T-helper 1 cell treated with Interleukin-12 subunit alpha and Interleukin-12 subunit beta and Interleukin-4 antibody, amounts not matched to agents 30 μg/mL and 1 μg/mL, for 36 hours (primary cell): ENCODE data around the gene LENG9.

Source experiments
- H3K27ac Mint-ChIP-seq: one replicate; pipeline ENCODE4 v1.8.0; 2021; ENCODE audit warnings: mild to moderate bottlenecking, mixed read lengths
- H3K27me3 Mint-ChIP-seq: one replicate; pipeline ENCODE4 v1.8.0; 2021; ENCODE audit warnings: low read depth, mixed read lengths
- H3K36me3 Mint-ChIP-seq: one replicate; pipeline ENCODE4 v1.8.0; 2021; ENCODE audit warnings: low read depth, mixed read lengths
- H3K4me1 Mint-ChIP-seq: one replicate; pipeline ENCODE4 v1.8.0; 2021; ENCODE audit warnings: low read depth, mixed read lengths
- H3K4me3 Mint-ChIP-seq: one replicate; pipeline ENCODE4 v1.8.0; 2021; ENCODE audit warnings: mild to moderate bottlenecking, moderate library complexity, mixed read lengths
- H3K9me3 Mint-ChIP-seq: one replicate; pipeline ENCODE4 v1.8.0; 2021; ENCODE audit warnings: mixed read lengths

Gene LENG9

GRCh38 chr19:54418930-54419800 lies 44.4 kb downstream of the LENG9 start:
- peak overlapping the region; percentile 13 for H3K27ac Mint-ChIP-seq
- H3K36me3 Mint-ChIP-seq: peaks cover 3% of the 10 kb centered on the region
- no peak overlapping the region for H3K4me3 Mint-ChIP-seq
- H3K4me1 Mint-ChIP-seq: peaks cover 17% of the 10 kb centered on the region
- H3K9me3 Mint-ChIP-seq: peaks cover 2% of the 10 kb centered on the region
- peaks cover 34% of the 10 kb centered on the region for H3K27me3 Mint-ChIP-seq

- H3K27me3 Mint-ChIP-seq: peaks cover 35% of the 10 kb centered on the region
- peaks cover 17% of the 10 kb centered on the region for H3K4me1 Mint-ChIP-seq
- H3K27ac Mint-ChIP-seq: peak overlapping the region; percentile 77
- peaks cover 5% of the 10 kb centered on the region for H3K36me3 Mint-ChIP-seq
- peak overlapping the region; percentile 68 for H3K4me3 Mint-ChIP-seq
- H3K9me3 Mint-ChIP-seq: peaks cover 9% of the 10 kb centered on the region
These were observed 45.3 kb downstream of the LENG9 start for GRCh38 chr19:54418030-54418929.

GRCh38 chr19:54416695-54417491 lies 46.7 kb downstream of the LENG9 start:
- Mint-ChIP-seq H3K4me3 (no peak overlapping the region), H3K27me3 (peaks cover 41% of the 10 kb centered on the region), H3K36me3 (peaks cover 5% of the 10 kb centered on the region), H3K4me1 (peaks cover 17% of the 10 kb centered on the region), H3K27ac (no peak overlapping the region), H3K9me3 (peaks cover 11% of the 10 kb centered on the region)

- Mint-ChIP-seq H3K9me3 (peaks cover 11% of the 10 kb centered on the region), H3K4me1 (peaks cover 17% of the 10 kb centered on the region), H3K36me3 (peaks cover 5% of the 10 kb centered on the region), H3K27me3 (peaks cover 43% of the 10 kb centered on the region), H3K27ac (peak overlapping the region; percentile 33), H3K4me3 (no peak overlapping the region)
These were observed 47.5 kb downstream of the LENG9 start for GRCh38 chr19:54415901-54416673.

- Mint-ChIP-seq H3K36me3 (peaks cover 5% of the 10 kb centered on the region), H3K9me3 (peaks cover 11% of the 10 kb centered on the region), H3K27me3 (peaks cover 49% of the 10 kb centered on the region), H3K4me1 (peaks cover 17% of the 10 kb centered on the region), H3K4me3 (no peak within 1 kb of the TSS), H3K27ac (peak within 1 kb of the TSS; percentile 33)
These were observed 48.2 kb downstream of the LENG9 start, which contains the start of gene TTYH1 for GRCh38 chr19:54415208-54415900. TTYH1 (plus strand) TSS chr19:54415464; CDS start chr19:54415553, 89 bp downstream.

GRCh38 chr19:54414156-54414555 lies 49.4 kb downstream of the LENG9 start:
- peaks cover 13% of the 10 kb centered on the region for H3K9me3 Mint-ChIP-seq
- peaks cover 49% of the 10 kb centered on the region for H3K27me3 Mint-ChIP-seq
- peak overlapping the region; percentile 37 for H3K27ac Mint-ChIP-seq
- peaks cover 5% of the 10 kb centered on the region for H3K36me3 Mint-ChIP-seq
- H3K4me1 Mint-ChIP-seq: peaks cover 17% of the 10 kb centered on the region
- H3K4me3 Mint-ChIP-seq: no peak overlapping the region

GRCh38 chr19:54412877-54413276 lies 50.7 kb downstream of the LENG9 start:
- Mint-ChIP-seq H3K4me3 (no peak overlapping the region), H3K36me3 (peaks cover 8% of the 10 kb centered on the region), H3K27me3 (peaks cover 44% of the 10 kb centered on the region), H3K4me1 (peaks cover 12% of the 10 kb centered on the region), H3K27ac (no peak overlapping the region), H3K9me3 (peaks cover 18% of the 10 kb centered on the region)
